HG03432 (cell line): ENCODE results near the gene GABRG2.
"Not testable (repeated sequence)": the region's sequence is repeated elsewhere in the genome, so short reads cannot be mapped to it uniquely, and the experiment has no call there.

Experiments used
- ATAC-seq: cut with Tn5 transposase; IDR thresholded peaks from one replicate; pipeline ENCODE4 v1.9.1; 2021; ENCODE audit warnings: mild to moderate bottlenecking, moderate library complexity; ENCODE audit not compliant: unreplicated experiment

The GABRG2 gene

DNA sequence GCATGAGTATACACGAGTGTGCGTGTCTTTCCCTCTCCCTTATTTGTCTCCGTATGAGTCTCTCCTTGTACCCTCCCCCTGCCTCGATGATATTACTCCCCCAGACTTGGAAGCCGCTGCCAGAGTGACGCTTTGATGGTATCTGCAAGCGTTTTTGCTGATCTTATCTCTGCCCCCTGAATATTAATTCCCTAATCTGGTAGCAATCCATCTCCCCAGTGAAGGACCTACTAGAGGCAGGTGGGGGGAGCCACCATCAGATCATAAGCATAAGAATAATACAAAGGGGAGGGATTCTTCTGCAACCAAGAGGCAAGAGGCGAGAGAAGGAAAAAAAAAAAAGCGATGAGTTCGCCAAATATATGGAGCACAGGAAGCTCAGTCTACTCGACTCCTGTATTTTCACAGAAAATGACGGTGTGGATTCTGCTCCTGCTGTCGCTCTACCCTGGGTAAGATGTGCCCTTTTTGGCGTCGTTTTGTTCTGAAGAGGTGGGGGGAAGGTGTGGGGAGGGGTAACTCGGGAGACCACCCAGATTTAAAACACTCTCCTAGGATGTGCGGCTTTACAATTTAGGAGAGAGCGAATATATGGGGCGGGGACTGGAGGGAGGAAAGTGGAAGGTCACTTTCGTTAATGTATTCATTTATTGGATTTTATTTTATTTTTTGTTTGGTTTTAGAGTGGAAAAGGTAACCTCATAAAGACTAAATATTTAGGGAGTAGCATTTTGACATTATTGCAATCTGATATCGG is at the start of gene GABRG2:
Gene GABRG2, plus strand, starts transcription at position 119 of the 757 bp plus-strand sequence. Its CDS starts 227 bp downstream, at position 346.
- no peak for ATAC-seq

GRCh38 chr5:162025312-162025711 is 42.3 kb upstream of the GABRG2 start:
- no peak for ATAC-seq

- ATAC-seq: no peak
Measured at GRCh38 chr5:162026803-162027202, 40.8 kb upstream of the GABRG2 start.

DNA sequence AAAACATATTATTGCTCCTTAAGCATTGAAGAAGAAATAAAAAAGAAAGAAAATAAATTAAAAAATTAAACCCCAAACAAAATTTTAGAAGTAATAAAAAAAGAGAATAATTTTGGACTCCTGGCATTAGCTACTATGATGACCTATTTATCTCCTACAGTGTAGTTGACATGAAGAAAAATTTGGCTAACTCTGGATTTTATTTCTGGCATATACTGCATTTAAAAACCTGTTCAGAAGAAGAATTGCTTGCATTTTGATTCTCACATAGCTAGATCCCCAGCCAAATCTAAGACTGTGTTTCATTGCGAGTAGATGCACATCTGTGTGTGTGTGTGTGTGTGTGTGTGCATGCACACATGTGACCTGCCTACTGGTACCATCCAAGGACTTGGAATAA is 30.1 kb upstream of the GABRG2 start:
- no peak for ATAC-seq

DNA sequence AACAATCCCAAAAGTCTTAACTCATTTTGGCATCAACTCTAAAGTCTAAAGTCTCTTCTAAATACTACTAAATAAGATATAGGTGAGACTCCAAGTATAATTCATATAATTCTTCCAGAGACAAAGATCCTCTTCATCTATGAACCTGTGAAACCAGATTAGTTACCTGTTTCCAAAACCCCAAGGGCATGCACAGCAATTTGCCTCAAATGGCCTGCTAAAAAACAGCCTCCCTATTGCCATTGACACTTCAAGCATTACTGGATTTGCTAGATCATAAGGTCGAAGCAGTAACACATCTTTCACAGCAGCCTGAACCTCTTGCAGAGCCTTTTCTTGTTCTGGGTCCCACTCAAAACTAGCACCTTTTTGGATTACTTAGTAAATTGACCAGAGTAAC is 20.3 kb upstream of the GABRG2 start:
- no peak for ATAC-seq

DNA sequence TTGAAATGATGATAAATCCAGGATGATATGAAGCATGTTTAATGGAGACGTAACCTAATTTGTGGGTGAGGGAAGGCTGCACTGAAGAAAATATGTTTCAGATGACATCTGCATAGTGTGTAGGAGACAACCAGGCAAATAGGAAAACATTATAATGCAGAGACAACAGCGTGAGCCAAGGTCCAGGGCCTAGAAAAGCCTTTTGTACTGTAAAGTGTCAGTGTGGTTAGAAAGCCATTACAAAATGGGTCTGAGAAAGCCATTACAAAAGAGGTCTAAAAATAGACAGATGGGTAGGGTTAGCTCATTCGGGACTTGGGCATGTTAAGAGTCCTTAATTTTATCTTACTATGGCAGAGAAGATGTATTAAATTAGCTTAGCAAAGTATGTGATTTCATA is 14.9 kb upstream of the GABRG2 start:
- ATAC-seq: no peak

DNA sequence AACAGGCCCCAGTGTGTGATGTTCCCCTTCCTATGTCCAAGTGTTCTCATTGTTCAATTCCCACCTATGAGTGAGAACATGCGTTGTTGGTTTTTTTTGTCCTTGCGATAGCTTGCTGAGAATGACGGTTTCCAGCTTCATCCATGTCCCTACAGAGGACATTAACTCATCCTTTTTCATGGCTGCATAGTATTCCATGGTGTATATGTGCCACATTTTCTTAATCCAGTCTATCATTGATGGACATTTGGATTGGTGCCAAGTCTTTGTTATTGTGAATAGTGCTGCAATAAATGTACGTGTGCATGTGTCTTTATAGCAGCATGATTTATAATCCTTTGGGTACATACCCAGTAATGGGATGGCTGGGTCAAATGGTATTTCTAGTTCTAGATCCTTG is 12.5 kb upstream of the GABRG2 start:
- ATAC-seq: not testable (repeated sequence)

- no peak for ATAC-seq
Measured at GRCh38 chr5:162067162-162067561, 411 bp upstream of the GABRG2 start.

DNA sequence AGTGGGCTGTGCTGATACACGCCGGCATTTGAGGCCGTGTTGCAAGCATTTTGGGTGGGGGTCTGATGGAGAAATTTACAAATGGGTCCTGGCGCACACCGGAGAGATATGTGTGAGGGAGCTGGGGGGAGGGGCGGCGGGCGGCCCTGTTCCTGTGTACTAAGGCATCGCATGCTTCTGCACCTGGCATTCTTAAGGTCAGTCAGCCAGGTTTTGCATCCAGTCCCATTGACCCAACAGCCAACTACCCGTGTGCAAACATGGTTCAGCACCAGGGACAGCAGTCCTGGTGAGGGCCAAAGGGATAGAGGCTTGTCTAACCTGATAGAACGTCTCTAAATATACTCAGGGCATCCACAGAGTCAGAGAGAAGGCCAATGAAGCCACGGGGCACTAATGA is 839 bp downstream of the GABRG2 start:
- ATAC-seq: peak; percentile 87

GRCh38 chr5:162068936-162069335 is 1.4 kb downstream of the GABRG2 start:
- ATAC-seq: no peak

GRCh38 chr5:162078805-162079204 is 11.2 kb downstream of the GABRG2 start:
- no peak for ATAC-seq

DNA sequence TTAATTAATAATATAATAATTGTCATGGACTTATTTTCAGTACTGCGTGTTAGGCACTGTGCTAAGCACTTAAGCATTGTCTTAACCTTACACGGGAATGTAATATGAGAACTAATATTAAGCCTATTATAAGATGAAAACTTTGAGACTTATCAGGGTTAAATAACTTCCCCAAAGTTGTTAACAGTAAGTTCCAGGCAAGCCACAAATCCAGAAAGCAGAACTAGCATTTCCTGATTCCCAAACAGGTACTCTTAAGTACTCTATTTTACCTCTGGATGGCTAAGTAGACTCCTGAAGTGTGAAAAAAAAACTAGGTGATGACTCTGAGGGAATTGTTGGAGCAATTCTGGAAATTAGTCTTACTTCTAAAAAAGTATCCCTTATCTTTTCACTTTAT is 23.8 kb downstream of the GABRG2 start:
- no peak for ATAC-seq

- ATAC-seq: peak; percentile 68
Measured at GRCh38 chr5:162096448-162096847, 28.9 kb downstream of the GABRG2 start.

DNA sequence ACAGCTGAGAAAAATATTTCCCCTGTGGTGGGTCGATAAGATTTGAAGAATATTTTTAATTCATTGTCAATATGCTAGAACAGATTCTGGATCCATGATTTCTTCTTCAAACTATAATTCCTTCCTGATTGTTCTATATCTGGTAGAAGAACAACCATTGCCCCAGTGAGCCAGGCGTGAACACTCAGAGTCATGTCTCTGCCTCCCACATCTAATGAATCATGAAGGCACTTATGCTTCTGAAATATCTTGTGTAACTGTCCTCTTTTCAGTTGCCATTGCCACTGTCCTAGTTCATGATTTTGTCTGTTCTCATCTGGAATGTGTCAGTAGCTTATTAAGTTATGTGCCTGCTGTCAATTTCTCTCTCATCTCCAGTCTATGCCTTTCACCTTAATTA is 40.0 kb downstream of the GABRG2 start:
- ATAC-seq: no peak

- ATAC-seq: no peak
Measured at GRCh38 chr5:162119801-162120200, 52.2 kb downstream of the GABRG2 start.

- no peak for ATAC-seq
Measured at GRCh38 chr5:162128117-162128516, 60.5 kb downstream of the GABRG2 start.

DNA sequence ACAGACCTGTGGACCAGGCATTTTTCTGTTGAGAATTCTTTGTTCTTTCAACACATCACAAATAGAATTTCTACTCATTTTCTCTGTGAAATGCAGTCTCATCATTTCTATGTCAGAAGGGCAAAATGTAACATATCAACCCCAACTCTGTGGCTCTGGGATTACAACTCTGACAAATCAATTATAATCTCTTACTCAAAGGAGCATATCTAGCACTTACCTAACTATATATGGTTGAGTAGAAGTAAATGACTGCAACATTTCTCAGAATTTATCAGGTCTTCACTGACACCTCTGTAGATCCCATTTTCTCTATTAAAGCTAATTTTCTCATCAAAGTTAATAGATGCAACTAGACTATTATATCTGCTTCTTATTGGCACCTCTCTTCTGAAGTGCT is 64.8 kb downstream of the GABRG2 start:
- ATAC-seq: no peak

- ATAC-seq: no peak
Measured at GRCh38 chr5:162139190-162139589, 71.6 kb downstream of the GABRG2 start.

DNA sequence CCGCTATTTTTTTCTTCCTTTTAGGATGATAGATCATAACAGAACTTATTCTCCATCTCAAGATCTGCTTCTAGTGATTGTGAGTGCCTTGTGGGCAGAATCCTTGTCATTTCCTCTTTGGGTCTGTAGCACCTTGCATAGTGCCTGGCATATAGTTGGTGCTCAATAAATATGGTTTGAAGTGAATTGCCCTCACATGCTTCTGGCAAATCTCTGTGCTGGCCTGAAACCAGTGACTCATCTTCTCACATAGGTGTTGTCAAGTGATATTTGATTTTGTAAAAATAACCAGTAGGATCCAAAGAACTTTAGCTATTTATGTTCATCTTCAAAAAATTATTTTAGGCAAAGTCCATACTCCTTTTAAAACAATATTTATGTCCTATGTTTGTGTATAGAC is 86.7 kb downstream of the GABRG2 start:
- no peak for ATAC-seq

DNA sequence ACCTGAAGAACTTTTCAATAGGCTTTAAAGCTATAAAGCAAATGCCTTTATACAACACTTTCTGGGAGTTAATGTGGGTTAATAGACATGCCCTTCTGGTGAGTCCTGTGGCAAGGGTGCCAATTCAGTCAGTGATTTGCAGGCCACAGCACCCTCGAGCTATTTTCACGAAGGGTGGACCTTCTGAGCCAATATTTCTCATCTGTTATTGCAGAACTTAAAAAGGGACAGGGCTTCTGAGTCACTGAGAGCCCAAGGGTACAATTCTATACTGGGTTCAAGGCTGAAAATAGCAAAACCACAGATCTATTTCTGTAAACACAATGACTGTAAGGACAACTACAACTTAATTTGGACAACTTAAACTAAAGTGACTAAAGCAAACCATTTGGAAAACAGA is 92.8 kb downstream of the GABRG2 start:
- ATAC-seq: no peak

DNA sequence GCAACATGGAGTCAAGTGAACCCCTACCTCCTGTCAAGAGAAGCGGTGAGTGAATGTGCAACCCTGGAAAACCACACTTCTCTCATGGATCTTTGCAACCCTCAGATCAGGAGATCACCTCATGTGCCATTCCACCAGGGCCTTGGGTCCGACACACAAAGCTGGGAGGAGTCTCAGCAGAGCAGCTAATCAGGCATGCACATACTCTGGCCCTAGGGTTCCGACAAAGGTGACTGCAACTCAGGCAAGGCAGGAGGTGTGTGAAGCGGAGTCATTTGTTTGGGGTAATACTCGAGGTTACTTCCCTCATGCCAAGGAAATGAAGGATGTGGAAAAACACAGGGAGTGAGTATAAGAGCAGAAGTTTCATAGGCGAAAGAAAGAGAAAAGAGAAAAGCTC is 96.1 kb downstream of the GABRG2 start:
- no peak for ATAC-seq

DNA sequence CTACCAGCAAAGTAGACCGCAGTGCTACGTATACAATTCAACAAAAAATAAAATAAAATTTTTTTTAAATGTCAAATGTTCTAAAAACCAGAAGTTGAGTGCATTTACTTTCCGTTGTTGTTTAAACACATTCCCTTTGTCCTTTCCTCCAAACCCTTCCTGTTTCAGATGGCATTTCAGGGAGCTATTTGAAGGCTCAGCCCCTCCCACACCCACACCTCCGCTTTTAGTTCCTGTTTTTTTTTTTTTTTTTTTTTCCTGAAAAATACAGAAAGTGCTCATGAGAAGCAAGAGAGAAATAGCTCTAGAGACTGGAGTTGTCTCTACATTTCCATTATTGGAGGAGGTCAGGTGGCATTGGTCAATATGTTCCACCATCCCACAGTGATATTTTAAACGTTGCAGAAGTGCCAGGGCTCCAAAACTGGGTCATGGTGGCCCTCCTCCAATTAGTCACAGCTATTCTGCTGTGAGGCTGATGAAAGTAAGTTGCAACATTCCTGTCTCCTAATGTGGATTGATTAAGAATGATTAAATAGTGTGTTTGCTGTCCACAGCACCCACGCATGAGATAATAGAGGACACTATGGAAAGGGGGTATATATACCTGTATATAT is 106.9 kb downstream of the GABRG2 start:
- no peak for ATAC-seq

DNA sequence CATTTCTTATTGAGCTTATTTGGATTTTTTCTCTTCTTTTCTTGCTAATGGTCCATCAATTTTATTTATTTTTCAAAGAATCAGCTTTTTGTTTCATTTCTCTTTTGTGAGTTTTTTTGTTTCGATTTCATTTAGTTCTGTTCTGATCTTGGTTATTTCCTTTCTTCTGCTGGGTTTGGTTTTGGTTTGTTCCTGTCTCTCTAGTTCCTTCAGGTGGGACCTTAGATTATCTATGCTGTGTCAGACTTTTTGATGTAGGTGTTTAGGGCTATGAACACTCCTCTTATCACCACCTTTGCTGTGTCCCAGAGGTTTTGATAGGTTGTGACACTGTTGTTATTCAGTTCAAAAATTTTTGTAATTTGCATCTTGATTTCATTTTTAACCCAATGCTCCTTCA is 119.8 kb downstream of the GABRG2 start:
- ATAC-seq: peak; percentile 51
